HCT116 (cell line): Measurements from ENCODE around the gene TAP1. TPM values are rescaled to one million over a fixed set of nuclear protein-coding genes. Genes with fewer than 3 reads are reported as not detected.

Experiments used
- ATAC-seq: fragments of 200-7000 bp; cut with Tn5 transposase; 2 replicates; pipeline ENCODE4 v1.9.1; 2020; ENCODE audit warnings: mild to moderate bottlenecking, moderate library complexity
- BruUV-seq: library from RNA; stranded (reverse); fragments of 400-500 nt; replicated peaks from 2 replicates; lab custom pipeline; 2021; lab: Mats Ljungman, UMichigan
- CTCF ChIA-PET: fragments of 300-600 bp; sonication (Branson Sonifier 250); formaldehyde crosslinking; loops from one replicate; lab custom pipeline; 2021; ENCODE audit warnings: antibody characterized with exemption; lab: Charles Lee
- POLR2A ChIA-PET: fragments of 300-600, 350-600 bp; sonication (Branson Sonifier 250); formaldehyde crosslinking; loops from one replicate; lab custom pipeline; 2021; ENCODE audit warnings: antibody characterized with exemption; lab: Charles Lee
- RAD21 ChIA-PET, 2 experiments: fragments of 300-600 bp; sonication (Branson Sonifier 250); formaldehyde crosslinking; loops; one replicate each; lab custom pipeline; 2023; ENCODE audit warnings: low total read pairs in 2 of 2; ENCODE audit not compliant: uncharacterized antibody in 2 of 2, unreplicated experiment in 2 of 2, low non-redundant PET in 1 of 2; lab: Charles Lee
- DNase-seq: peaks from one replicate; pipeline ENCODE4 v3.0.0-alpha.2; 2010; ENCODE audit warnings: low read depth, low spot score
- H2AFZ ChIP-seq: fragments of 200-600 bp; shearing (Covaris generic), sonication (generic); 2 replicates; pipeline ENCODE4 v1.6.1; 2017; ENCODE audit warnings: low read depth, mixed run types, mixed read lengths, antibody characterized with exemption, low read length; ENCODE audit not compliant: poor library complexity, severe bottlenecking
- H3K27ac ChIP-seq: 2 replicates; pipeline ENCODE4 v1.5.1; 2012; ENCODE audit warnings: low read depth, low read length
- H3K27me3 ChIP-seq: fragments of 200-600 bp; sonication (generic); 2 replicates; pipeline ENCODE4 v1.6.1; 2016; ENCODE audit warnings: mixed run types, low read length, mixed read lengths; ENCODE audit not compliant: insufficient read depth
- H3K36me3 ChIP-seq, 2 experiments: fragments of 200-500 bp in 1 of 2; fragments of 200-600 bp in 1 of 2; sonication (Bioruptor generic) in 1 of 2; sonication (generic) in 1 of 2; 2 replicates each; pipeline versions ENCODE4 v1.5.1 to v1.6.1; 2014 to 2016; ENCODE audit warnings: low read length in 2 of 2, inconsistent platforms in 1 of 2, mixed read lengths in 1 of 2, mixed run types in 1 of 2; ENCODE audit not compliant: insufficient read depth in 2 of 2, control insufficient read depth in 1 of 2
- H3K4me1 ChIP-seq, 2 experiments: fragments of 200-600 bp in 1 of 2; sonication (generic) in 1 of 2; 2 replicates each; pipeline versions ENCODE4 v1.5.1 to v1.6.1; 2012 to 2017; ENCODE audit warnings: low read length in 2 of 2, inconsistent platforms in 1 of 2, mild to moderate bottlenecking in 1 of 2, mixed read lengths in 1 of 2, mixed run types in 1 of 2, moderate library complexity in 1 of 2; ENCODE audit not compliant: insufficient read depth in 2 of 2, control insufficient read depth in 1 of 2
- H3K4me2 ChIP-seq: fragments of 200-600 bp; sonication (generic); 2 replicates; pipeline ENCODE4 v1.6.1; 2017; ENCODE audit warnings: mixed run types, low read length, mixed read lengths
- H3K4me3 ChIP-seq, 2 experiments: fragments of 200-600 bp in 1 of 2; sonication (generic) in 1 of 2; replicated peaks in 1 of 2; 2 replicates each; pipeline ENCODE4 v1.5.1; 2011 to 2016; ENCODE audit warnings: low read length in 2 of 2, control low read depth in 1 of 2, low read depth in 1 of 2, mild to moderate bottlenecking in 1 of 2, mixed read lengths in 1 of 2, mixed run types in 1 of 2
- H3K79me2 ChIP-seq: fragments of 200-600 bp; sonication (generic); 2 replicates; pipeline ENCODE4 v1.6.1; 2017; ENCODE audit warnings: mild to moderate bottlenecking, mixed run types, low read length, moderate library complexity, mixed read lengths; ENCODE audit not compliant: insufficient read depth
- H3K9ac ChIP-seq: fragments of 200-600 bp; sonication (generic); 2 replicates; pipeline ENCODE4 v1.6.1; 2016; ENCODE audit warnings: low read length, mixed read lengths
- H3K9me2 ChIP-seq: fragments of 200-600 bp; sonication (generic), shearing (Covaris generic); 2 replicates; pipeline ENCODE4 v1.6.1; 2017; ENCODE audit warnings: mixed run types, mild to moderate bottlenecking, moderate library complexity; ENCODE audit not compliant: insufficient read depth
- H3K9me3 ChIP-seq, 2 experiments: fragments of 200-500 bp in 1 of 2; fragments of 200-600 bp in 1 of 2; sonication (Bioruptor generic) in 1 of 2; sonication (generic) in 1 of 2; 2 replicates each; pipeline ENCODE4 v1.6.1; 2014 to 2017; ENCODE audit warnings: low read length in 2 of 2, mixed read lengths in 2 of 2, inconsistent platforms in 1 of 2, low read depth in 1 of 2, mild to moderate bottlenecking in 1 of 2, mixed run types in 1 of 2, moderate library complexity in 1 of 2; ENCODE audit not compliant: control insufficient read depth in 1 of 2, insufficient read depth in 1 of 2
- H4K20me1 ChIP-seq: fragments of 200-600 bp; sonication (generic), shearing (Covaris generic); 2 replicates; pipeline ENCODE4 v1.6.1; 2017; ENCODE audit warnings: mixed run types, mild to moderate bottlenecking, moderate library complexity; ENCODE audit not compliant: insufficient read depth
- EGR1 ChIP-seq: IDR thresholded peaks from 2 replicates; pipeline ENCODE4 v1.6.1; 2012; ENCODE audit warnings: low read depth
- ELF1 ChIP-seq: IDR thresholded peaks from 2 replicates; pipeline ENCODE4 v1.6.1; 2012; ENCODE audit warnings: low read depth, borderline replicate concordance
- EZH2 ChIP-seq: fragments of 200-600 bp; sonication (generic); IDR thresholded peaks from 2 replicates; pipeline ENCODE4 v1.6.1; 2017; ENCODE audit warnings: antibody characterized with exemption, mixed run types
- EZH2phosphoT487 ChIP-seq: fragments of 200-600 bp; IDR thresholded peaks from 2 replicates; pipeline ENCODE4 v1.6.1; 2018; ENCODE audit warnings: antibody characterized with exemption, borderline replicate concordance
- JUND ChIP-seq: IDR thresholded peaks from 2 replicates; pipeline ENCODE4 v1.6.1; 2012
- POLR2AphosphoS5 ChIP-seq: IDR thresholded peaks from 2 replicates; pipeline ENCODE4 v1.6.1; 2011; ENCODE audit warnings: mild to moderate bottlenecking, low read depth, low read length, moderate library complexity
- SP1 ChIP-seq: IDR thresholded peaks from 2 replicates; pipeline ENCODE4 v1.6.1; 2012; ENCODE audit warnings: low read depth
- SRF ChIP-seq: IDR thresholded peaks from 2 replicates; pipeline ENCODE4 v1.6.1; 2012; ENCODE audit warnings: low read depth
- TCF7L2 ChIP-seq: IDR thresholded peaks from 2 replicates; pipeline ENCODE4 v1.7.0; 2011; ENCODE audit warnings: borderline replicate concordance, inconsistent platforms; ENCODE audit not compliant: insufficient read depth, insufficient read length; ENCODE audit errors: extremely low read depth
- YY1 ChIP-seq: IDR thresholded peaks from 2 replicates; pipeline ENCODE4 v1.6.1; 2011; ENCODE audit warnings: low read length, low read depth, moderate library complexity, mild to moderate bottlenecking; ENCODE audit not compliant: insufficient replicate concordance; ENCODE audit errors: extremely low read depth
- ZFX ChIP-seq: fragments of 450-650 bp; IDR thresholded peaks from 2 replicates; pipeline ENCODE4 v1.6.1; 2017
- intact Hi-C: fragments of 100-400 bp; cut with micrococcal nuclease; formaldehyde crosslinking; loops from 2 replicates; pipeline ENCODE4 v1.10.0; 2022
- total RNA-seq: library from RNA; stranded (reverse); gene quantifications from one replicate; pipeline ENCODE4 v1.2.1, GENCODE V29; 2021; ENCODE audit not compliant: unreplicated experiment
- TF ChIP-seq, protein P1 (sequence below): IDR thresholded peaks from 2 replicates; pipeline ENCODE4 v1.6.1; 2012
- TF ChIP-seq, protein P2 (sequence below): IDR thresholded peaks from 2 replicates; pipeline ENCODE4 v1.6.1; 2011; ENCODE audit warnings: mild to moderate bottlenecking, low read length, moderate library complexity; ENCODE audit not compliant: insufficient replicate concordance; ENCODE audit errors: extremely low read depth
- TF ChIP-seq, protein P3 (sequence below): IDR thresholded peaks from 2 replicates; pipeline ENCODE4 v1.6.1; 2012

The TAP1 gene
- total RNA-seq, 1 experiment from 2014 or later: 32.2 TPM

DNA sequence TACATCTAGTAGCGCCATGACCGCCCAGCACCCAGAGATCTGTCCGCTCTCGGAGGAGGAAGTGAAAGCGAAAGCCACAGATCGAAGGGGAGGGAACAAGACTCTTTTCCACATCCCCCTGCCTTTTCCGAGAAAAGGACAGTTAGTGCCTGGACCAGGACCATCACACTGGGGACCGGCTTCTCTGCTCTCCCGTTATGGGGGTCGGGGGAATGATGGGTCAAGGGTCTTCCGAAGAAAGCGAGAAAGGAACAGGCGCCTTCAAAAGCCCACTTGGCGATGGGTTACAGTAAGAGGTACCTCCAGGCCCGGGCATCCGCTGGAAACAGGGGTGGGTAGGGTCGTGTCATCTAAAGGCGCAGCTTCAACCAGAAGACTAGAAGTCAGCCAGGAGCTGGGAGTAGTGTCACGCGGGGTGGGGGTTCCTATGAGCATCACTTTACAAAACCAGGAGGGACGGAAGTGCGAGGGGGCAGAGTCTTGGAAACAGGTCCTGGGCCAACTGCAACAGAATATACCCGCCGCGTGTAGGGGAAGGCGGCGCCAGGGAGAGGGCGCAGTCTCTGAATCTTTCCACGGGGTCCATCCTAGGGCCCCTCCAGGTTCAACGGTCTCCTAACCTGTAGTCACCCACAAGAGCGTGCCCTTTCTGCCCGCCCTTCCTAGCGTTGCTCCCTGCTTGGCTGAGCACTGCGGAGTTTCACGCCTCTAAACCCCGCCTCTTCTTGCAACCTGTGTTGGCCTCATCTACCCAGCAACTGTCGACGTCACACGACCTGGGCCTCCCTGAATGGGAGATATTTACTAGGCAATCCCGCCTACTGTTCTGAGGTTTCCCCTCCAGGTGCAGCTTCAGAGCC is 9.3 kb downstream of the TAP1 start, which contains the start of gene PSMB8:
TSS of gene PSMB8 (minus strand) at position 69 of the 860 bp plus-strand sequence. CDS start at position 18, 51 bp downstream.
- no peaks in the 10 kb centered on the region for H3K9me3 ChIP-seq
- H4K20me1 ChIP-seq: no peaks in the 10 kb centered on the region
- H3K27me3 ChIP-seq: no peaks in the 10 kb centered on the region
- peak; percentile 100 for ATAC-seq
- peak within 1 kb of the TSS; percentile 32 for H2AFZ ChIP-seq
- H3K4me2 ChIP-seq: peak within 1 kb of the TSS; percentile 68
- H3K79me2 ChIP-seq: no peaks in the 10 kb centered on the region
- intact Hi-C loops: no loop called here
- no peaks in the 10 kb centered on the region for H3K36me3 ChIP-seq
- peak within 1 kb of the TSS; percentile 47 for H3K9ac ChIP-seq
- TF ChIP-seq POLR2AphosphoS5 (0 out of 2 replicates have a peak, but pooled peaks have one; percentile 23), SP1 (0 out of 2 replicates have a peak, but pooled peaks have one; percentile 36), ZFX (no peak)
- TF ChIP-seq, protein P1, sequence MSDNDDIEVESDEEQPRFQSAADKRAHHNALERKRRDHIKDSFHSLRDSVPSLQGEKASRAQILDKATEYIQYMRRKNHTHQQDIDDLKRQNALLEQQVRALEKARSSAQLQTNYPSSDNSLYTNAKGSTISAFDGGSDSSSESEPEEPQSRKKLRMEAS: peak; percentile 62; the same call in 1 of the 2 replicates
- TF ChIP-seq, all 23 proteins: peak for 3
- H3K4me3 ChIP-seq: peak within 1 kb of the TSS; percentile 5 to 22; a peak in 1 of 4 replicates
- H3K27ac ChIP-seq: peak within 1 kb of the TSS; percentile 33; the same call in 1 of the 2 replicates
- ChIA-PET RAD21 (no interaction called here), CTCF (interaction anchor here (0.6 to 2.4 kb wide), 3 partner anchors 9 to 445 kb away, joined by 3 to 13 read pairs (median 10); partner anchors contain the start of genes PFDN6, PSMB9, TAP1 and WDR46), POLR2A (interaction anchor here (1.1 to 2.2 kb wide), 2 partner anchors 10 to 128 kb away, joined by 4 to 12 read pairs; partner anchors contain the start of genes PSMB9 and TAP1)
- DNase-seq: peak; percentile 92
- no TSS peak for BruUV-seq
- H3K9me2 ChIP-seq: no peaks in the 10 kb centered on the region
- H3K4me1 ChIP-seq: peaks cover 8 to 16% of the 10 kb centered on the region in 2 experiments; a peak in 3 of 4 replicates

DNA sequence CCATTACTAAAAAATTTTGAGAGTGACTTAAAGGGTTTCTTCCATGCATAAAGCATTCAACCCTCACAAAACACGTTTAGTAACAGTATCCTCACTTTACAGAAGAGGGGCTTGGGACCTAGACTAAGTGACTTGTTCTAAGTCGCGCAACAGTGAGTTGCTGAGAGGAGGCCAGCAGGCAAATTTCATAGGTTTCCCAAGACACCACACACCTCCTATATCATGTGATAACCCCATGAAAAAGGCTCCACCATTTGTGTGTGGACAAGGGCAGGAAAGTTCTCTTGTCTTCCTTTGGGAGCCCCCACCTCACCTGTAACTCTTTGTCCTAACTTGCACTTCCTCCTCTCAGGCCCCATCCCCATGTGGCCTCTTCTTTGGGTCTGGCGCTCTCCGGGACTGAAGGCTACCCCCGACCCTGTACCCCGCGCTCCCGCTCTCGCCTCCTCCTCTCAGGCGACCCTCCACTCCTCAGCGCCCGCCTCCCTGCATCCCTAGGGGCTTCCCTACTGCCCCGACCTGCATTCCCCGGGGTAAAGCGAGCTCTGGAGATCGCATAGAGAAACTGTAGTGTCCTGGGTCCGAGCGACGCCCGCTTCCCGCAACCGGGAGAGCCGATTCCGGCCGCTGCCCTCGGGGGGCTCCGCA is 10.0 kb downstream of the TAP1 start:
- Histone ChIP-seq H3K9me2 (no peaks in the 10 kb centered on the region), H3K4me3 (no peak overlapping the region), H3K27me3 (no peaks in the 10 kb centered on the region), H2AFZ (no peak overlapping the region), H3K9me3 (no peaks in the 10 kb centered on the region), H3K79me2 (no peaks in the 10 kb centered on the region), H3K9ac (no peak overlapping the region), H3K4me2 (no peak overlapping the region), H4K20me1 (no peaks in the 10 kb centered on the region), H3K36me3 (no peaks in the 10 kb centered on the region), H3K27ac (no peak overlapping the region), H3K4me1 (peaks cover 12 to 21% of the 10 kb centered on the region in 2 experiments; a peak in 3 of 4 replicates)
- BruUV-seq: no TSS peak
- intact Hi-C loops: no loop called here
- ChIA-PET CTCF (no interaction called here), RAD21 (no interaction called here), POLR2A (interaction anchor here (2.2 kb wide), 1 partner anchor 11 kb away, joined by 12 read pairs; the partner anchor contains the start of genes PSMB9 and TAP1)
- DNase-seq (no peak), ATAC-seq (no peak)
- TF ChIP-seq, protein P2, sequence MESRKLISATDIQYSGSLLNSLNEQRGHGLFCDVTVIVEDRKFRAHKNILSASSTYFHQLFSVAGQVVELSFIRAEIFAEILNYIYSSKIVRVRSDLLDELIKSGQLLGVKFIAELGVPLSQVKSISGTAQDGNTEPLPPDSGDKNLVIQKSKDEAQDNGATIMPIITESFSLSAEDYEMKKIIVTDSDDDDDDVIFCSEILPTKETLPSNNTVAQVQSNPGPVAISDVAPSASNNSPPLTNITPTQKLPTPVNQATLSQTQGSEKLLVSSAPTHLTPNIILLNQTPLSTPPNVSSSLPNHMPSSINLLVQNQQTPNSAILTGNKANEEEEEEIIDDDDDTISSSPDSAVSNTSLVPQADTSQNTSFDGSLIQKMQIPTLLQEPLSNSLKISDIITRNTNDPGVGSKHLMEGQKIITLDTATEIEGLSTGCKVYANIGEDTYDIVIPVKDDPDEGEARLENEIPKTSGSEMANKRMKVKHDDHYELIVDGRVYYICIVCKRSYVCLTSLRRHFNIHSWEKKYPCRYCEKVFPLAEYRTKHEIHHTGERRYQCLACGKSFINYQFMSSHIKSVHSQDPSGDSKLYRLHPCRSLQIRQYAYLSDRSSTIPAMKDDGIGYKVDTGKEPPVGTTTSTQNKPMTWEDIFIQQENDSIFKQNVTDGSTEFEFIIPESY: no peak
- TF ChIP-seq ELF1: no peak
- TF ChIP-seq, protein P1: no peak
- no peak for TF ChIP-seq EZH2
- TF ChIP-seq SP1: no peak
- TF ChIP-seq POLR2AphosphoS5: no peak
- TF ChIP-seq, protein P3, sequence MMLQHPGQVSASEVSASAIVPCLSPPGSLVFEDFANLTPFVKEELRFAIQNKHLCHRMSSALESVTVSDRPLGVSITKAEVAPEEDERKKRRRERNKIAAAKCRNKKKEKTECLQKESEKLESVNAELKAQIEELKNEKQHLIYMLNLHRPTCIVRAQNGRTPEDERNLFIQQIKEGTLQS: no peak
- no peak for TF ChIP-seq SRF
- TF ChIP-seq YY1: no peak
- no peak for TF ChIP-seq EGR1
- TF ChIP-seq EZH2phosphoT487: no peak
- TF ChIP-seq JUND: no peak
- no peak for TF ChIP-seq TCF7L2
